GM23248 (cell line): ENCODE data around the gene FOXP2. TPM values are rescaled to one million over a fixed set of nuclear protein-coding genes. Genes with fewer than 3 reads are reported as not detected.
A peak's percentile ranks its signal among the peaks of the same experiment; 100 is the strongest.

Experiments
- DNase-seq: peaks from one replicate; pipeline ENCODE4 v3.0.0-alpha.2; 2015
- H2AFZ ChIP-seq: fragments of 200-600 bp; sonication (generic); 2 replicates; pipeline ENCODE4 v1.6.1; 2016; ENCODE audit warnings: antibody characterized with exemption
- H3F3A ChIP-seq: fragments of 200-600 bp; sonication (generic); 2 replicates; pipeline ENCODE4 v1.6.1; 2016; ENCODE audit warnings: mild to moderate bottlenecking, antibody characterized with exemption, mixed run types; ENCODE audit not compliant: insufficient read depth
- H3K27ac ChIP-seq: fragments of 200-600 bp; sonication (generic); 2 replicates; pipeline ENCODE4 v1.5.1; 2016; ENCODE audit warnings: mild to moderate bottlenecking
- H3K27me3 ChIP-seq: fragments of 200-600 bp; sonication (generic); replicated peaks from 2 replicates; pipeline ENCODE4 v1.6.1; 2016; ENCODE audit warnings: mild to moderate bottlenecking; ENCODE audit not compliant: insufficient read depth
- H3K36me3 ChIP-seq: fragments of 200-600 bp; sonication (generic); 2 replicates; pipeline ENCODE4 v1.6.1; 2016; ENCODE audit warnings: low read depth, mild to moderate bottlenecking
- H3K4me1 ChIP-seq: fragments of 200-600 bp; sonication (generic); 2 replicates; pipeline ENCODE4 v1.6.1; 2016; ENCODE audit warnings: mild to moderate bottlenecking; ENCODE audit not compliant: insufficient read depth
- H3K4me2 ChIP-seq: fragments of 200-600 bp; sonication (generic); one replicate; pipeline ENCODE4 v1.6.1; 2016; ENCODE audit warnings: mild to moderate bottlenecking; ENCODE audit not compliant: unreplicated experiment
- H3K4me3 ChIP-seq: fragments of 200-600 bp; sonication (generic); 2 replicates; pipeline ENCODE4 v1.5.1; 2016; ENCODE audit warnings: mild to moderate bottlenecking
- H3K79me2 ChIP-seq: fragments of 200-600 bp; sonication (generic); 2 replicates; pipeline ENCODE4 v1.6.1; 2016; ENCODE audit warnings: mild to moderate bottlenecking; ENCODE audit not compliant: insufficient read depth
- H3K9ac ChIP-seq: fragments of 200-600 bp; sonication (generic); 2 replicates; pipeline ENCODE4 v1.6.1; 2016; ENCODE audit warnings: mild to moderate bottlenecking
- H3K9me2 ChIP-seq: fragments of 200-600 bp; sonication (generic); 2 replicates; pipeline ENCODE4 v1.6.1; 2016; ENCODE audit warnings: mixed run types, mild to moderate bottlenecking, moderate library complexity; ENCODE audit not compliant: insufficient read depth
- H3K9me3 ChIP-seq: fragments of 200-600 bp; sonication (generic); one replicate; pipeline ENCODE4 v1.6.1; 2017; ENCODE audit warnings: low read depth
- H4K20me1 ChIP-seq: fragments of 200-600 bp; sonication (generic); 2 replicates; pipeline ENCODE4 v1.6.0; 2016; ENCODE audit not compliant: insufficient read depth
- EZH2 ChIP-seq: fragments of 200-600 bp; sonication (generic); IDR thresholded peaks from 2 replicates; pipeline ENCODE4 v1.6.1; 2018; ENCODE audit warnings: antibody characterized with exemption, mild to moderate bottlenecking; ENCODE audit not compliant: insufficient read depth, poor library complexity, severe bottlenecking
- EZH2phosphoT487 ChIP-seq: fragments of 200-600 bp; sonication (generic); IDR thresholded peaks from 2 replicates; pipeline ENCODE4 v1.6.1; 2018; ENCODE audit warnings: antibody characterized with exemption, moderate library complexity, mild to moderate bottlenecking, low read depth; ENCODE audit not compliant: insufficient read depth
- WGBS, 2 experiments: methylation state at CpG; one replicate each; pipeline ENCODE4 v1.1.6; 2015 to 2017; ENCODE audit warnings: low lambda C conversion rate in 2 of 2, low coverage in 1 of 2; ENCODE audit errors: missing lambda C conversion rate in 2 of 2; 5-methylcytosine and 5-hydroxymethylcytosine counted together
- in situ Hi-C: fragments of 300-500 bp; cut with MboI; formaldehyde crosslinking; loops from 2 replicates; pipeline ENCODE4 v1.15.0; 2020
- polyA plus RNA-seq: library from polyadenylated mRNA; unstranded; fragments of >200 nt; fragmentation: Nextera tagmentation; extraction: Ambion mirVana; gene quantifications from 2 replicates; pipeline ENCODE4 v1.2.1, GENCODE V29; 2016
- total RNA-seq: library from RNA; depleted of rRNA; stranded (reverse); fragments of >200 nt; shearing (Covaris generic); gene quantifications from 2 replicates; pipeline ENCODE4 v1.2.3, GENCODE V29; 2014

Gene FOXP2
- total and polyA plus RNA-seq, 2 experiments from 2014 or later, result 2.3 to 5.0 TPM

DNA sequence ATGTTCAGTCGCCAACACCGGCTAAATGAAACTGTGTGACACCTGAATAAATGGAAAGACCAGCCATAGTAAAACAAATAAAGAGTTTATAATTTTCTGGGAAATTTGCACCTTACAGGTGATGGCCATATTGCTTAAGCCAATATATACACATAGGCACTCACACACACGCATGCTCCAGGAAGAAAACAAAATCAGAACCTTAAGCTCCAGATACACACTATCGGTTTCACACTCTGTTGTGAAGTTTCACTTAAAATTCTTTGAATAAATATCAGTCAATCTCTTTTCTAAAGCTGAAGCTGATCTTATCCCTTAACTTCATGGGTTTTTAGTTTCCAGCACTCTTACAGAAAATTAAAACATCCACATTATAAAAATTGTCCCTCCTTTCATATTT is 280.6 kb downstream of the FOXP2 start:
- Histone ChIP-seq H3K9ac (no peak overlapping the region), H3K9me3 (no peaks in the 10 kb centered on the region), H3F3A (no peaks in the 10 kb centered on the region), H3K27me3 (no peaks in the 10 kb centered on the region), H2AFZ (no peak overlapping the region), H3K36me3 (no peaks in the 10 kb centered on the region), H3K4me2 (no peak overlapping the region), H4K20me1 (no peaks in the 10 kb centered on the region), H3K4me1 (no peaks in the 10 kb centered on the region), H3K9me2 (no peaks in the 10 kb centered on the region), H3K27ac (no peak overlapping the region), H3K79me2 (no peaks in the 10 kb centered on the region), H3K4me3 (no peak overlapping the region)
- 64 to 70% methylated on average over 4 of the region's 4 CpGs for WGBS, 2 experiments
- DNase-seq, result no peak
- TF ChIP-seq EZH2 (no peak), EZH2phosphoT487 (no peak)
- in situ Hi-C loops, result no loop called here

DNA sequence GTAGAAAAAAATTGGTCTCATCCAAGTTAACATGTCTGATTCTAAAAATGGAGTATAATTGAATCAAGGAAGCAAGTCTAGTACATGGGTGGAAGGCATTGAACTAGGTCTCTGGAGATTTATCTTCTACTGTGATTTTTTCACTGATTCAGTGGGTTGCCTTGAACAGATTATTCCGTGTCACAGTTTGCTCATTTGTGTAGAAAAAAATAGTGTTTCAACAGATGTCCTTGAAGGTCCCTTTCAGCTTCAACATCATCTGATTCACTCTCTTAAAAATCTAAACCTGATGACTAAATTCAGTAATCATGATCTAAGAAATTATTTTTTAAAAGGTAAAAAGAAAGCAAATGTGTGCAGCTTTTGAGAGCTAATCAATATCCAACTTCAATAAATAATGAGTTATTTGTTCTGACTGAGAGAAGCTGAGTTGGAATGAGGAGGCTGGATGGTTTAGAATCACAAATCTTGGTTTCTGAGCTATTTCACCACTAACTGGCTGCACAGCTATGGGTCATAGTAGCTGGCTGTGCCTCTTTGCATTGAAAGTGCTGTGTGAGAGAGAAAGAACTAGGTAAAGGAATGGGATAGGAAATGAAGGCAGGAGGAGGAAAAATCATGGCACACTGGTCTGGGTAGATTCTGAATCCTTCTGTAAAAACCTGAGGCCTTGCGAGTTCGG is 285.8 kb downstream of the FOXP2 start:
- Histone ChIP-seq H3K9me2 (no peaks in the 10 kb centered on the region), H3K4me3 (no peak overlapping the region), H3K36me3 (no peaks in the 10 kb centered on the region), H3K4me2 (no peak overlapping the region), H3K79me2 (no peaks in the 10 kb centered on the region), H3K27ac (no peak overlapping the region), H3K27me3 (no peaks in the 10 kb centered on the region), H3F3A (no peaks in the 10 kb centered on the region), H3K4me1 (no peaks in the 10 kb centered on the region), H4K20me1 (no peaks in the 10 kb centered on the region), H3K9me3 (no peaks in the 10 kb centered on the region), H2AFZ (no peak overlapping the region), H3K9ac (no peak overlapping the region)
- WGBS, 2 experiments, result 73 to 74% methylated on average over 3 of the region's 3 CpGs
- no peak for DNase-seq
- TF ChIP-seq EZH2 (no peak), EZH2phosphoT487 (no peak)
- in situ Hi-C loops, result no loop called here

DNA sequence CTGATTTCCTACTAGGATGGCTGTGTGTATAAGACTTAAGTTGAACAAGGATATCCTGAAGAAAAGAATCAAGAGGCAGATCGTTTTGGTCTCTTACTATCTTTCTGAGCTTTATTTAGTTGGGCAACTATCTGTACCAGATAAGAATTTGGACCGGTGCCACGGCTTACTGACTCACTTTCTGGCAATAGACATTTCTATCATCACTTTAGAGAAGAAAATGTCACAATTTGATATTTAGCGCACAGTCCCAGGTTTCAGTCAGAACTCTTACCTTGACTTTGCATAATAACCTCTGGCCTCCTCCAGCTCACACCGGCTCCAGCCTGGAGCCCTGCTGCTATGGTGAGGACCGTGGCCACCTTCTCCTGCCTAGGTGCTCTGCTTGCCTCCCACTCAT is 289.1 kb downstream of the FOXP2 start:
- H3F3A ChIP-seq, result no peaks in the 10 kb centered on the region
- DNase-seq, result peak; percentile 8
- H3K9me3 ChIP-seq, result no peaks in the 10 kb centered on the region
- H3K4me1 ChIP-seq, result no peaks in the 10 kb centered on the region
- H3K4me2 ChIP-seq, result no peak overlapping the region
- H2AFZ ChIP-seq, result no peak overlapping the region
- no peak overlapping the region for H3K27ac ChIP-seq
- no peaks in the 10 kb centered on the region for H3K9me2 ChIP-seq
- in situ Hi-C loops, result no loop called here
- H4K20me1 ChIP-seq, result no peaks in the 10 kb centered on the region
- H3K4me3 ChIP-seq, result no peak overlapping the region
- H3K79me2 ChIP-seq, result no peaks in the 10 kb centered on the region
- TF ChIP-seq EZH2phosphoT487 (no peak), EZH2 (no peak)
- no peaks in the 10 kb centered on the region for H3K36me3 ChIP-seq
- H3K27me3 ChIP-seq, result no peaks in the 10 kb centered on the region
- 78 to 79% methylated on average over 6 of the region's 6 CpGs for WGBS, 2 experiments
- H3K9ac ChIP-seq, result no peak overlapping the region

DNA sequence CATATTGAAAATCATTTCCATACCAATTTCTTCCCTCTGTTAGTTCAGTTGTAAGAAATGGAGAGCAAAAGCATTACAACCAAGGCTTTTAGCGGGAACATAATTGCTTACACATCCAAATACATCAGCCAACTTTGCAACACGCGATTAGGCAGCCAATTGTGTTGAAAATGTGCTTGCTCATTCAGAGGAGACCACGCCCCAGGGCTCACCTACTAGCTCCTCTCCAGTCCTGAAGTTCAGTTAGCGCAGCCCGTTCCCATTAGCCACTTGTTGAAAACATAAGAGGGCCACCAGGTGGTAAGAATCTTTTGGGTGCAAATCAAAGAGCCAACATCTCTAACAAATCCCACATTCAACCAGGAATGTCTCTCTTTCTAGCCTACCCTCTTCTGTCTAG is 294.0 kb downstream of the FOXP2 start:
- no peaks in the 10 kb centered on the region for H3K9me3 ChIP-seq
- 41 to 46% methylated on average over 6 of the region's 6 CpGs for WGBS, 2 experiments
- no peak overlapping the region for H3K27ac ChIP-seq
- no peaks in the 10 kb centered on the region for H3F3A ChIP-seq
- no peaks in the 10 kb centered on the region for H3K4me1 ChIP-seq
- H3K4me2 ChIP-seq, result no peak overlapping the region
- in situ Hi-C loops, result no loop called here
- no peaks in the 10 kb centered on the region for H3K27me3 ChIP-seq
- H2AFZ ChIP-seq, result no peak overlapping the region
- no peak overlapping the region for H3K4me3 ChIP-seq
- no peak overlapping the region for H3K9ac ChIP-seq
- H3K79me2 ChIP-seq, result no peaks in the 10 kb centered on the region
- no peaks in the 10 kb centered on the region for H3K36me3 ChIP-seq
- no peak for DNase-seq
- no peak for TF ChIP-seq EZH2
- TF ChIP-seq EZH2phosphoT487, result no peak
- H4K20me1 ChIP-seq, result no peaks in the 10 kb centered on the region
- no peaks in the 10 kb centered on the region for H3K9me2 ChIP-seq
